H1 (cell line): ENCODE data around the gene HOXA10. TPM values are rescaled to one million over a fixed set of nuclear protein-coding genes. Genes with fewer than 3 reads are reported as not detected.

Experiments used
- CTCF ChIP-seq, 3 experiments: IDR thresholded peaks; 1 replicate in 2 of 3; 2 replicates in 1 of 3; pipeline versions ENCODE4 v1.5.1 to v1.6.1; 2011; ENCODE audit warnings: low read length in 3 of 3, mild to moderate bottlenecking in 3 of 3, inconsistent platforms in 2 of 3, low read depth in 1 of 3, moderate library complexity in 1 of 3; ENCODE audit not compliant: insufficient read depth in 1 of 3; ENCODE audit errors: control extremely low read depth in 1 of 3
- EP300 ChIP-seq, 2 experiments: IDR thresholded peaks; 1 replicate in 1 of 2; 2 replicates in 1 of 2; pipeline ENCODE4 v1.6.1; 2011 to 2012; ENCODE audit warnings: low read depth in 2 of 2, low read length in 2 of 2, mild to moderate bottlenecking in 2 of 2, borderline replicate concordance in 1 of 2, inconsistent platforms in 1 of 2, moderate library complexity in 1 of 2
- GABPA ChIP-seq: IDR thresholded peaks from 2 replicates; pipeline ENCODE4 v1.6.1; 2011; ENCODE audit warnings: mild to moderate bottlenecking, low read length, moderate library complexity, borderline replicate concordance; ENCODE audit not compliant: insufficient read depth
- MAFK ChIP-seq: IDR thresholded peaks from 2 replicates; pipeline ENCODE4 v1.6.1; 2012; ENCODE audit warnings: low read depth, mild to moderate bottlenecking, improper control_type of control experiment, low read length
- TEAD4 ChIP-seq: IDR thresholded peaks from 2 replicates; pipeline ENCODE4 v1.6.1; 2012; ENCODE audit warnings: low read depth, low read length, inconsistent platforms, mixed read lengths
- polyA plus RNA-seq, 7 experiments: library from polyadenylated mRNA; depleted of rRNA in 3 of 7; stranded (reverse) in 5 of 7; unstranded in 2 of 7; fragments of >200 nt in 5 of 7; fragments of 200-250 nt in 2 of 7; gene quantifications; 1 replicate in 5 of 7; 2 replicates in 1 of 7; 4 replicates in 1 of 7; pipeline versions ENCODE4 v1.2.1 to v1.2.3, GENCODE V29; 2011 to 2013; ENCODE audit warnings: missing spikeins in 2 of 7, mixed read lengths in 2 of 7
- total RNA-seq: library from RNA; stranded (reverse); fragmentation: NEBNext Ultra II Directional; extraction: Animal tissue kit (Norgen Biotek cat#: 25700); gene quantifications from 2 replicates; pipeline ENCODE4 v1.2.1, GENCODE V29; 2021
- TF ChIP-seq, protein P1 (sequence below): fragments of 300-600 bp; sonication (generic); IDR thresholded peaks from 2 replicates; pipeline ENCODE4 v1.7.1; 2012; ENCODE audit warnings: low read length, moderate library complexity, mild to moderate bottlenecking, inconsistent platforms; ENCODE audit not compliant: insufficient replicate concordance

The HOXA10 gene
- total and polyA plus RNA-seq, 2 of the 8 experiments (the other 6 are each of a cell fraction or from before 2014, with no cell fraction given), result not detected

DNA sequence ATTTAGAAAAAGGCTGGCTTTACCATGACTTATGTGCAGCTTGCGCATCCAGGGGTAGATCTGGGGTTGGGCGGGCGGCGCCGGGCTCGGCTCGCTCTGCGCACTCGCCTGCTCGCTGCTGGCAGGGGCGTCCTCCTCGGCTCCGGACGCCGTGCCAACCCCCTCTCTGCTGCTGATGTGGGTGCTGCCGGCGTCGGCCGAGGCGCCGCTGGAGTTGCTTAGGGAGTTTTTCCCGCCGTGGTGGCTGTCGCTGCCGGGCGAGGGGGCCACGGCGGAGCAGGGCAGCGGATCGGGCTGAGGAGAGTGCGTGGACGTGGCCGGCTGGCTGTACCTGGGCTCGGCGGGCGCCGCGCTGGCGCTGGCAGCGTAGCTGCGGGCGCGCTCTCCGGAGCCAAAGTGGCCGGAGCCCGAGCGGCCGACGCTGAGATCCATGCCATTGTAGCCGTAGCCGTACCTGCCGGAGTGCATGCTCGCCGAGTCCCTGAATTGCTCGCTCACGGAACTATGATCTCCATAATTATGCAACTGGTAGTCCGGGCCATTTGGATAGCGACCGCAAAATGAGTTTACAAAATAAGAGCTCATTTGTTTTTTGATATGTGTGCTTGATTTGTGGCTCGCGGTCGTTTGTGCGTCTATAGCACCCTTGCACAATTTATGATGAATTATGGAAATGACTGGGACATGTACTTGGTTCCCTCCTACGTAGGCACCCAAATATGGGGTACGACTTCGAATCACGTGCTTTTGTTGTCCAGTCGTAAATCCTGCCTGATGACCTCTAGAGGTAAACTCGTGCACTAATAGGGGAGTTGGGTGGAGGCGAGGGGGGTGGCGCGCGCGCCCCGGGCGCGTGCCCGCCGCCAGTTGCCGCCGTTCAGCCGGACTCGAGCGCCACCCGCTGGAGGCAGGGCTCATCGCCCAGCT is 30.8 kb downstream of the HOXA10 start, which contains the start of gene HOXA5 (continued):
- TF ChIP-seq GABPA (no peak), EP300 (IDR thresholded peaks at IDR 0.05; ENCODE audit: borderline replicate concordance in 1 of 2, low read depth in 2 of 2, low read length in 2 of 2) (no peak), CTCF (IDR thresholded peaks at IDR 0.05; ENCODE audit: control extremely low read depth in 1 of 3, insufficient read depth in 1 of 3, low read depth in 1 of 3, low read length in 3 of 3) (peak in 2 of 3 experiments; percentile 91 to 97; a peak in 3 of 4 replicates), MAFK (no peak), TEAD4 (peak; percentile 48)
- TF ChIP-seq, protein P1, sequence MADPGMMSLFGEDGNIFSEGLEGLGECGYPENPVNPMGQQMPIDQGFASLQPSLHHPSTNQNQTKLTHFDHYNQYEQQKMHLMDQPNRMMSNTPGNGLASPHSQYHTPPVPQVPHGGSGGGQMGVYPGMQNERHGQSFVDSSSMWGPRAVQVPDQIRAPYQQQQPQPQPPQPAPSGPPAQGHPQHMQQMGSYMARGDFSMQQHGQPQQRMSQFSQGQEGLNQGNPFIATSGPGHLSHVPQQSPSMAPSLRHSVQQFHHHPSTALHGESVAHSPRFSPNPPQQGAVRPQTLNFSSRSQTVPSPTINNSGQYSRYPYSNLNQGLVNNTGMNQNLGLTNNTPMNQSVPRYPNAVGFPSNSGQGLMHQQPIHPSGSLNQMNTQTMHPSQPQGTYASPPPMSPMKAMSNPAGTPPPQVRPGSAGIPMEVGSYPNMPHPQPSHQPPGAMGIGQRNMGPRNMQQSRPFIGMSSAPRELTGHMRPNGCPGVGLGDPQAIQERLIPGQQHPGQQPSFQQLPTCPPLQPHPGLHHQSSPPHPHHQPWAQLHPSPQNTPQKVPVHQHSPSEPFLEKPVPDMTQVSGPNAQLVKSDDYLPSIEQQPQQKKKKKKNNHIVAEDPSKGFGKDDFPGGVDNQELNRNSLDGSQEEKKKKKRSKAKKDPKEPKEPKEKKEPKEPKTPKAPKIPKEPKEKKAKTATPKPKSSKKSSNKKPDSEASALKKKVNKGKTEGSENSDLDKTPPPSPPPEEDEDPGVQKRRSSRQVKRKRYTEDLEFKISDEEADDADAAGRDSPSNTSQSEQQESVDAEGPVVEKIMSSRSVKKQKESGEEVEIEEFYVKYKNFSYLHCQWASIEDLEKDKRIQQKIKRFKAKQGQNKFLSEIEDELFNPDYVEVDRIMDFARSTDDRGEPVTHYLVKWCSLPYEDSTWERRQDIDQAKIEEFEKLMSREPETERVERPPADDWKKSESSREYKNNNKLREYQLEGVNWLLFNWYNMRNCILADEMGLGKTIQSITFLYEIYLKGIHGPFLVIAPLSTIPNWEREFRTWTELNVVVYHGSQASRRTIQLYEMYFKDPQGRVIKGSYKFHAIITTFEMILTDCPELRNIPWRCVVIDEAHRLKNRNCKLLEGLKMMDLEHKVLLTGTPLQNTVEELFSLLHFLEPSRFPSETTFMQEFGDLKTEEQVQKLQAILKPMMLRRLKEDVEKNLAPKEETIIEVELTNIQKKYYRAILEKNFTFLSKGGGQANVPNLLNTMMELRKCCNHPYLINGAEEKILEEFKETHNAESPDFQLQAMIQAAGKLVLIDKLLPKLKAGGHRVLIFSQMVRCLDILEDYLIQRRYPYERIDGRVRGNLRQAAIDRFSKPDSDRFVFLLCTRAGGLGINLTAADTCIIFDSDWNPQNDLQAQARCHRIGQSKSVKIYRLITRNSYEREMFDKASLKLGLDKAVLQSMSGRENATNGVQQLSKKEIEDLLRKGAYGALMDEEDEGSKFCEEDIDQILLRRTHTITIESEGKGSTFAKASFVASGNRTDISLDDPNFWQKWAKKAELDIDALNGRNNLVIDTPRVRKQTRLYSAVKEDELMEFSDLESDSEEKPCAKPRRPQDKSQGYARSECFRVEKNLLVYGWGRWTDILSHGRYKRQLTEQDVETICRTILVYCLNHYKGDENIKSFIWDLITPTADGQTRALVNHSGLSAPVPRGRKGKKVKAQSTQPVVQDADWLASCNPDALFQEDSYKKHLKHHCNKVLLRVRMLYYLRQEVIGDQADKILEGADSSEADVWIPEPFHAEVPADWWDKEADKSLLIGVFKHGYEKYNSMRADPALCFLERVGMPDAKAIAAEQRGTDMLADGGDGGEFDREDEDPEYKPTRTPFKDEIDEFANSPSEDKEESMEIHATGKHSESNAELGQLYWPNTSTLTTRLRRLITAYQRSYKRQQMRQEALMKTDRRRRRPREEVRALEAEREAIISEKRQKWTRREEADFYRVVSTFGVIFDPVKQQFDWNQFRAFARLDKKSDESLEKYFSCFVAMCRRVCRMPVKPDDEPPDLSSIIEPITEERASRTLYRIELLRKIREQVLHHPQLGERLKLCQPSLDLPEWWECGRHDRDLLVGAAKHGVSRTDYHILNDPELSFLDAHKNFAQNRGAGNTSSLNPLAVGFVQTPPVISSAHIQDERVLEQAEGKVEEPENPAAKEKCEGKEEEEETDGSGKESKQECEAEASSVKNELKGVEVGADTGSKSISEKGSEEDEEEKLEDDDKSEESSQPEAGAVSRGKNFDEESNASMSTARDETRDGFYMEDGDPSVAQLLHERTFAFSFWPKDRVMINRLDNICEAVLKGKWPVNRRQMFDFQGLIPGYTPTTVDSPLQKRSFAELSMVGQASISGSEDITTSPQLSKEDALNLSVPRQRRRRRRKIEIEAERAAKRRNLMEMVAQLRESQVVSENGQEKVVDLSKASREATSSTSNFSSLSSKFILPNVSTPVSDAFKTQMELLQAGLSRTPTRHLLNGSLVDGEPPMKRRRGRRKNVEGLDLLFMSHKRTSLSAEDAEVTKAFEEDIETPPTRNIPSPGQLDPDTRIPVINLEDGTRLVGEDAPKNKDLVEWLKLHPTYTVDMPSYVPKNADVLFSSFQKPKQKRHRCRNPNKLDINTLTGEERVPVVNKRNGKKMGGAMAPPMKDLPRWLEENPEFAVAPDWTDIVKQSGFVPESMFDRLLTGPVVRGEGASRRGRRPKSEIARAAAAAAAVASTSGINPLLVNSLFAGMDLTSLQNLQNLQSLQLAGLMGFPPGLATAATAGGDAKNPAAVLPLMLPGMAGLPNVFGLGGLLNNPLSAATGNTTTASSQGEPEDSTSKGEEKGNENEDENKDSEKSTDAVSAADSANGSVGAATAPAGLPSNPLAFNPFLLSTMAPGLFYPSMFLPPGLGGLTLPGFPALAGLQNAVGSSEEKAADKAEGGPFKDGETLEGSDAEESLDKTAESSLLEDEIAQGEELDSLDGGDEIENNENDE, result no peak
